ENCODE measurements around the gene CABLES1. TPM values are rescaled to one million over a fixed set of nuclear protein-coding genes. Genes with fewer than 3 reads are reported as not detected.
"Not testable (repeated sequence)": the region's sequence is repeated elsewhere in the genome, so short reads cannot be mapped to it uniquely, and the experiment has no call there.

CABLES1 gene
- total and polyA plus RNA-seq, 2 experiments from 2014 or later, result 7.2 to 10.8 TPM

- DNase-seq (ENCODE audit: low spot score), result no peak
- TF ChIP-seq EZH2phosphoT487 (IDR thresholded peaks at IDR 0.05; ENCODE audit: low read depth, severe bottlenecking, unreplicated experiment) (no peak), EZH2 (IDR thresholded peaks at IDR 0.05; ENCODE audit: borderline replicate concordance) (no peak), CTCF (IDR thresholded peaks at IDR 0.05; ENCODE audit: poor library complexity) (no peak)
- H3K4me1 ChIP-seq (ENCODE audit: insufficient read depth), result peaks cover 8% of the 10 kb centered on the region
- peak overlapping the region; percentile 21 for H3K27ac ChIP-seq
- no peaks in the 10 kb centered on the region for H3K27me3 ChIP-seq
- no peak overlapping the region for H3K4me2 ChIP-seq
- no peaks in the 10 kb centered on the region for H3K79me2 ChIP-seq
- H4K20me1 ChIP-seq (ENCODE audit: insufficient read depth, poor library complexity, severe bottlenecking), result no peaks in the 10 kb centered on the region
- 94% methylated on average over 2 of the region's 2 CpGs for whole genome bisulfite sequencing (ENCODE audit: low lambda C conversion rate, missing lambda C conversion rate)
- no peak overlapping the region for H2AFZ ChIP-seq
- no peaks in the 10 kb centered on the region for H3K9me2 ChIP-seq (replicated peaks; ENCODE audit: insufficient read depth)
- no peak overlapping the region for H3K4me3 ChIP-seq
- no peaks in the 10 kb centered on the region for H3K9me3 ChIP-seq (ENCODE audit: low read depth)
- no peaks in the 10 kb centered on the region for H3K36me3 ChIP-seq (replicated peaks; ENCODE audit: insufficient read depth, low read depth)
Measured at GRCh38 chr18:23284629-23285028, 149.3 kb downstream of the CABLES1 start.

- 48% methylated on average over 10 of the region's 12 CpGs for WGBS (ENCODE audit: low lambda C conversion rate, missing lambda C conversion rate)
Measured at GRCh38 chr18:23285581-23285980, 150.3 kb downstream of the CABLES1 start.

GRCh38 chr18:23291456-23292205, 156.3 kb downstream of the CABLES1 start:
- WGBS (ENCODE audit: low lambda C conversion rate, missing lambda C conversion rate), result 90% methylated on average over 4 of the region's 4 CpGs

More at GRCh38 chr18:23285581-23285980, 150.3 kb downstream of the CABLES1 start:
- H3K36me3 ChIP-seq (replicated peaks; ENCODE audit: insufficient read depth, low read depth); H2AFZ ChIP-seq; H3K4me3 ChIP-seq; H4K20me1 ChIP-seq (ENCODE audit: insufficient read depth, poor library complexity, severe bottlenecking); H3K4me1 ChIP-seq (ENCODE audit: insufficient read depth); H3K9me2 ChIP-seq (replicated peaks; ENCODE audit: insufficient read depth); H3K4me2 ChIP-seq; H3K27ac ChIP-seq; H3K9me3 ChIP-seq (ENCODE audit: low read depth); DNase-seq (ENCODE audit: low spot score); H3K27me3 ChIP-seq; H3K79me2 ChIP-seq: not testable (repeated sequence)

More at GRCh38 chr18:23291456-23292205, 156.3 kb downstream of the CABLES1 start:
- DNase-seq (ENCODE audit: low spot score), result no peak
- H3K9me2 ChIP-seq (replicated peaks; ENCODE audit: insufficient read depth), result no peaks in the 10 kb centered on the region
- no peak overlapping the region for H3K27ac ChIP-seq
- TF ChIP-seq EZH2 (IDR thresholded peaks at IDR 0.05; ENCODE audit: borderline replicate concordance), result no peak
- TF ChIP-seq CTCF (IDR thresholded peaks at IDR 0.05; ENCODE audit: poor library complexity), result no peak
- no peak for TF ChIP-seq EZH2phosphoT487 (IDR thresholded peaks at IDR 0.05; ENCODE audit: low read depth, severe bottlenecking, unreplicated experiment)
- H3K4me1 ChIP-seq (ENCODE audit: insufficient read depth), result no peaks in the 10 kb centered on the region
- no peak overlapping the region for H2AFZ ChIP-seq
- H3K27me3 ChIP-seq, result no peaks in the 10 kb centered on the region
- H3K4me2 ChIP-seq, result no peak overlapping the region
- H3K9me3 ChIP-seq (ENCODE audit: low read depth), result no peaks in the 10 kb centered on the region
- no peaks in the 10 kb centered on the region for H3K36me3 ChIP-seq (replicated peaks; ENCODE audit: insufficient read depth, low read depth)
- no peak overlapping the region for H3K4me3 ChIP-seq
- H4K20me1 ChIP-seq (ENCODE audit: insufficient read depth, poor library complexity, severe bottlenecking), result no peaks in the 10 kb centered on the region
- no peaks in the 10 kb centered on the region for H3K79me2 ChIP-seq
